K562 (cell line): ENCODE results near the gene ZBTB48. TPM values are rescaled to one million over a fixed set of nuclear protein-coding genes. Genes with fewer than 3 reads are reported as not detected.

ENCODE experiments used
- CBX5 ChIP-seq: IDR thresholded peaks from 2 replicates; pipeline ENCODE4 v1.6.1; 2014; ENCODE audit warnings: low read depth, borderline replicate concordance
- CTCFL ChIP-seq: IDR thresholded peaks from 2 replicates; pipeline ENCODE4 v1.6.1; 2011; ENCODE audit warnings: borderline replicate concordance, low read depth, mild to moderate bottlenecking, moderate library complexity, low read length; ENCODE audit not compliant: insufficient read depth, poor library complexity, severe bottlenecking
- ERF ChIP-seq: fragments of 450-650 bp; formaldehyde crosslinking; IDR thresholded peaks from 2 replicates; pipeline ENCODE4 v1.4.0; 2020; ENCODE audit warnings: mild to moderate bottlenecking, mixed read lengths
- HEY1 ChIP-seq: fragments of 250-450 bp; sonication (Bioruptor Pico); IDR thresholded peaks from 2 replicates; pipeline ENCODE4 v1.5.0; 2020; ENCODE audit warnings: mild to moderate bottlenecking, moderate library complexity, borderline replicate concordance
- KLF1 ChIP-seq: fragments of 450-650 bp; IDR thresholded peaks from 2 replicates; pipeline ENCODE4 v1.6.1; 2016; ENCODE audit warnings: missing genetic modification characterization, missing compliant biosample characterization
- NFE2L1 ChIP-seq: fragments of 450-650 bp; IDR thresholded peaks from 2 replicates; pipeline ENCODE4 v1.6.1; 2016; ENCODE audit warnings: missing genetic modification characterization, low read depth, mild to moderate bottlenecking, missing compliant biosample characterization, moderate library complexity, borderline replicate concordance
- RBBP5 ChIP-seq: fragments of 200-600 bp; sonication (generic); IDR thresholded peaks from 2 replicates; pipeline ENCODE4 v1.6.1; 2012; ENCODE audit warnings: borderline replicate concordance, mild to moderate bottlenecking, low read length, control low read depth, inconsistent platforms; ENCODE audit not compliant: insufficient read depth, poor library complexity, severe bottlenecking
- RREB1 ChIP-seq: fragments of 250-450 bp; sonication (Bioruptor Pico); IDR thresholded peaks from 2 replicates; pipeline ENCODE4 v1.4.0; 2020
- SLC30A9 ChIP-seq: fragments of 250-450 bp; sonication (Bioruptor Pico); IDR thresholded peaks from 2 replicates; pipeline ENCODE4 v1.8.0; 2022; ENCODE audit warnings: mild to moderate bottlenecking, moderate library complexity
- SNIP1 ChIP-seq: fragments of 450-650 bp; IDR thresholded peaks from 2 replicates; pipeline ENCODE4 v1.7.1; 2017; ENCODE audit warnings: low read depth, mild to moderate bottlenecking
- ZBTB26 ChIP-seq: fragments of 450-650 bp; formaldehyde crosslinking; IDR thresholded peaks from 2 replicates; pipeline ENCODE4 v1.4.0; 2022; ENCODE audit warnings: missing genetic modification characterization
- ZBTB49 ChIP-seq: sonication (generic); formaldehyde crosslinking; IDR thresholded peaks from 2 replicates; pipeline ENCODE4 v1.8.0; 2022; ENCODE audit warnings: missing genetic modification reagents, mild to moderate bottlenecking, borderline replicate concordance
- ZNF324 ChIP-seq: fragments of 250-450 bp; sonication (Bioruptor Pico); IDR thresholded peaks from 2 replicates; pipeline ENCODE4 v1.4.0; 2020; ENCODE audit warnings: mild to moderate bottlenecking
- ZNF354B ChIP-seq: fragments of 250-450 bp; sonication (Bioruptor Pico); IDR thresholded peaks from 2 replicates; pipeline ENCODE4 v1.4.0; 2020
- polyA plus RNA-seq, 8 experiments: library from polyadenylated mRNA; depleted of rRNA in 4 of 8; stranded (reverse) in 5 of 8; unstranded in 3 of 8; fragments of >200 nt; fragmentation: Nextera tagmentation in 2 of 8; fragmentation: Illumina TruSeq in 1 of 8; extraction: Ambion mirVana in 2 of 8; extraction: Trizol in 1 of 8; gene quantifications; 2 replicates each; pipeline versions ENCODE4 v1.2.1 to v1.2.3, GENCODE V29; 2011 to 2014; ENCODE audit warnings: inconsistent platforms in 1 of 8, missing spikeins in 1 of 8
- total RNA-seq, 7 experiments: library from RNA; depleted of rRNA in 6 of 7; stranded (reverse); fragments of >200 nt in 6 of 7; fragmentation: Illumina TruSeq in 2 of 7; extraction: Trizol in 2 of 7; gene quantifications; 2 replicates each; pipeline versions ENCODE4 v1.2.1 to v1.2.3, GENCODE V29; 2011 to 2021; ENCODE audit warnings: low replicate concordance in 1 of 7

Gene ZBTB48
- total and polyA plus RNA-seq, 9 of the 15 experiments (the other 6 are each of a cell fraction or from before 2014, with no cell fraction given): 1.9 to 66.9 (median 29.5) TPM

- no peak for TF ChIP-seq CBX5
- TF ChIP-seq NFE2L1 (tag): no peak
- TF ChIP-seq ERF (CRISPR knock-in tag): peak; percentile 53; the same call in 1 of the 2 replicates
- TF ChIP-seq HEY1 (CRISPR knock-in tag): no peak
- TF ChIP-seq RREB1 (CRISPR knock-in tag): 0 out of 2 replicates have a peak, but pooled peaks have one; percentile 77
- TF ChIP-seq ZBTB49: 0 out of 2 replicates have a peak, but pooled peaks have one; percentile 63
- TF ChIP-seq ZNF324 (CRISPR knock-in tag): no peak
- TF ChIP-seq RBBP5: peak; percentile 100
- no peak for TF ChIP-seq ZNF354B (CRISPR knock-in tag)
- TF ChIP-seq ZBTB26: no peak
- no peak for TF ChIP-seq SNIP1
- TF ChIP-seq KLF1 (tag): 0 out of 2 replicates have a peak, but pooled peaks have one; percentile 60
- TF ChIP-seq CTCFL: peak; percentile 91
- no peak for TF ChIP-seq SLC30A9 (CRISPR knock-in tag)
These were observed 25.5 kb upstream of the ZBTB48 start, which contains the start of gene NOL9 (continued) for GRCh38 chr1:6554031-6554906.
